SK-MEL-5 (cell line): ENCODE results near the gene EYA3. TPM values are rescaled to one million over a fixed set of nuclear protein-coding genes. Genes with fewer than 3 reads are reported as not detected.

Experiments
- DNase-seq: peaks from one replicate; pipeline ENCODE4 v3.0.0-alpha.2; 2016; ENCODE audit warnings: low read depth, low spot score
- in situ Hi-C: cut with HindIII; loops from 2 replicates; pipeline ENCODE4 v1.10.0; 2016; ENCODE audit warnings: low sequenced_read_pairs, high pct_unique_total_duplicates, low pct_unique_long_range_greater_than_20kb
- small RNA-seq, 2 experiments: library from RNA; depleted of rRNA; stranded (forward); fragments of <200 nt; gene quantifications; one replicate each; pipeline ENCODE3, GENCODE V24; 2014
- total RNA-seq: library from RNA; depleted of rRNA; stranded (reverse); fragments of >200 nt; shearing (Covaris generic); gene quantifications from 2 replicates; pipeline ENCODE4 v1.2.3, GENCODE V29; 2014; rRNA removed

The EYA3 gene
- total RNA-seq, 1 experiment from 2014 or later, result 20.9 TPM

GRCh38 chr1:27937524-27937836, 150.9 kb downstream of the EYA3 start:
- in situ Hi-C loops, result no loop called here

GRCh38 chr1:27936370-27936769, 152.0 kb downstream of the EYA3 start:
- in situ Hi-C loops, result no loop called here
- no peak for DNase-seq

More at GRCh38 chr1:27937524-27937836, 150.9 kb downstream of the EYA3 start:
- no peak for DNase-seq

- in situ Hi-C loops, result no loop called here
- no peak for DNase-seq
Measured at GRCh38 chr1:27935721-27936120, 152.7 kb downstream of the EYA3 start.

- in situ Hi-C loops, result no loop called here
- peak; percentile 60 for DNase-seq
Measured at GRCh38 chr1:27934818-27935549, 153.4 kb downstream of the EYA3 start, which contains the start of gene SMPDL3B. SMPDL3B (plus strand) TSS chr1:27935000; CDS start chr1:27935184, 184 bp downstream.

GRCh38 chr1:27931759-27932158, 156.7 kb downstream of the EYA3 start:
- in situ Hi-C loops, result no loop called here
- peak; percentile 14 for DNase-seq

GRCh38 chr1:27931184-27931583, 157.2 kb downstream of the EYA3 start:
- in situ Hi-C loops, result no loop called here
- no peak for DNase-seq

- peak; percentile 13 for DNase-seq
Measured at GRCh38 chr1:27928216-27928954, 160.0 kb downstream of the EYA3 start.

GRCh38 chr1:27922272-27922671, 166.1 kb downstream of the EYA3 start:
- in situ Hi-C loops, result no loop called here
- DNase-seq, result no peak

More at GRCh38 chr1:27928216-27928954, 160.0 kb downstream of the EYA3 start:
- in situ Hi-C loops, result no loop called here

Small RNA genes within 50 kb of the gene (small RNA-seq; reads per million reads assigned to genes)
- gene RN7SL559P, result 0 to 0.10 reads per million in 2 experiments

Other genes with a start within 250 kb of the EYA3 start
- 63.5 and 66.1 TPM in 2 replicates for gene THEMIS2, start 216.1 kb downstream of the EYA3 start, total RNA-seq
- gene RPA2, start 174.0 kb downstream of the EYA3 start, total RNA-seq, result 50.9 and 51.2 TPM in 2 replicates
- gene SMPDL3B, start 153.6 kb downstream of the EYA3 start, total RNA-seq, result 1.0 and 2.0 TPM in 2 replicates
- gene XKR8, start 128.6 kb downstream of the EYA3 start, total RNA-seq, result not detected in 2 replicates
- gene PTAFR, start 88.1 kb upstream of the EYA3 start, total RNA-seq, result 0.24 and 0.29 TPM in 2 replicates
- 133 and 136 TPM in 2 replicates for gene DNAJC8, start 144.4 kb upstream of the EYA3 start, total RNA-seq
- gene ATP5IF1, start 147.5 kb upstream of the EYA3 start, total RNA-seq, result 34.9 and 37.2 TPM in 2 replicates
- gene SESN2, start 170.9 kb upstream of the EYA3 start, total RNA-seq, result 33.5 and 43.1 TPM in 2 replicates
- gene MED18, start 240.4 kb upstream of the EYA3 start, total RNA-seq, result 14.4 and 19.0 TPM in 2 replicates